Activated CD4-positive, alpha-beta T cell treated with anti-CD3 and anti-CD28 coated beads, Interleukin-2, amount 10 ng/mL, durations not matched to agents 7 days and 5 days (primary cell): ENCODE data around the gene LASP1. TPM values are rescaled to one million over a fixed set of nuclear protein-coding genes. Genes with fewer than 3 reads are reported as not detected.
"Not testable (repeated sequence)": the region's sequence is repeated elsewhere in the genome, so short reads cannot be mapped to it uniquely, and the experiment has no call there.

Experiments
- CTCF ChIA-PET: fragments of 350-600 bp; sonication (Branson Sonifier 250); formaldehyde crosslinking; loops from one replicate; lab custom pipeline; 2021; ENCODE audit warnings: antibody characterized with exemption; lab: Charles Lee
- POLR2A ChIA-PET: fragments of 350-600 bp; sonication (Branson Sonifier 250); formaldehyde crosslinking; loops from one replicate; lab custom pipeline; 2021; ENCODE audit warnings: antibody characterized with exemption; lab: Charles Lee
- DNase-seq: peaks from one replicate; pipeline ENCODE4 v3.0.0-alpha.2; 2020
- H3K27ac Mint-ChIP-seq: one replicate; pipeline ENCODE4 v1.8.0; 2021; ENCODE audit warnings: mild to moderate bottlenecking, moderate library complexity, mixed read lengths
- H3K27me3 Mint-ChIP-seq: one replicate; pipeline ENCODE4 v1.8.0; 2021; ENCODE audit warnings: mixed read lengths
- H3K36me3 Mint-ChIP-seq: one replicate; pipeline ENCODE4 v1.8.0; 2021; ENCODE audit warnings: low read depth, mixed read lengths
- H3K4me1 Mint-ChIP-seq: one replicate; pipeline ENCODE4 v1.8.0; 2021; ENCODE audit warnings: mixed read lengths
- H3K4me3 Mint-ChIP-seq: one replicate; pipeline ENCODE4 v1.8.0; 2021; ENCODE audit warnings: mild to moderate bottlenecking, moderate library complexity, mixed read lengths
- H3K9me3 Mint-ChIP-seq: one replicate; pipeline ENCODE4 v1.8.0; 2021; ENCODE audit warnings: mixed read lengths
- total RNA-seq, 2 experiments: library from RNA; stranded (reverse); gene quantifications; one replicate each; pipeline ENCODE4 v1.2.3, GENCODE V29; 2021

LASP1 gene
- total RNA-seq, 2 experiments from 2014 or later: 189 to 200 TPM

DNA sequence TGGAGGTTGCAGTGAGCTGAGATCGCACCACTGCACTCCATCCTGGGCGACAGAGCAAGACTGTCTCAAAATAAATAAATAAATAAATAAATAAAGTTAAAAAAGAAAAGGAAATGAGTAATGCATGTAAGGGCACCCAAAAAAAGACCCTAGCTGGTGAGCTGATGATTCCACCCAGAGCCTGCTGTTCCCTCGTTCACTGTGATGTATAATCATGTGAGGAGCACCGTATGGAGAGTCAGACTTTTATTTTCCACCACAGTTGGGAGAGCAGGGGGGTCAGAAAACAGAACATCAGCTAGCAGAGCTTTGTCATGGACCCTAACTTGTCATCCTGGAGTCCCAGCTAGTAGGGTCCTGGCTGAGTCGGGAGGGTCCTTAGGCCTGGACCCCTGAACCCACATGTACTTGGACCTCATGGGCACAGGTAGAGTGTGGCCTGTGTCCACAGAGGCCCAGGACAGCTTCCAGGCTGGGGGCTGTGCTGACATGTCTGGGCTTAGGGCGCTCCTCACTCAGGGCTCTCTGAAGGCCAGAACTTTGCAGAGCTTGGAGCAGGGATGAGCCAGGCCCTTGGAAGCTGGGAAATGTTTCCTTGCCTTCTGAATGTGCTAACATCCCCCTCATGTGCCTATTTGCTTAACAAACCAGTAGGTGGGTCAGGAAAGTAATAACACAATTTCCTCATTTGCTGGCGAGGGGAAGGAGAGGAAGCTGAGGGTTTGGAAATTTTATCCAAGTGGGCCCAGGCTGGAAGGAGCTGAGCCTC, 36.8 kb downstream of the LASP1 start:
- no peak overlapping the region for H3K4me3 Mint-ChIP-seq
- H3K4me1 Mint-ChIP-seq: peaks cover 12% of the 10 kb centered on the region
- H3K27me3 Mint-ChIP-seq: no peaks in the 10 kb centered on the region
- ChIA-PET POLR2A (no interaction called here), CTCF (interaction anchor here (1.1 to 1.5 kb wide), 3 partner anchors 16 to 19 kb away, joined by 3 read pairs; partner anchors contain the start of gene LASP1NB)
- peaks cover 29% of the 10 kb centered on the region for H3K36me3 Mint-ChIP-seq
- H3K9me3 Mint-ChIP-seq: no peaks in the 10 kb centered on the region
- peak overlapping the region; percentile 3 for H3K27ac Mint-ChIP-seq
- DNase-seq: no peak

- H3K9me3 Mint-ChIP-seq: no peaks in the 10 kb centered on the region
- H3K36me3 Mint-ChIP-seq: peaks cover 23% of the 10 kb centered on the region
- no peak overlapping the region for H3K4me3 Mint-ChIP-seq
- H3K27me3 Mint-ChIP-seq: no peaks in the 10 kb centered on the region
- H3K27ac Mint-ChIP-seq: no peak overlapping the region
- H3K4me1 Mint-ChIP-seq: peaks cover 7% of the 10 kb centered on the region
- ChIA-PET CTCF (interaction anchor here (1.5 kb wide), 1 partner anchor 16 kb away, joined by 3 read pairs; no protein-coding TSS in a partner anchor), POLR2A (no interaction called here)
- DNase-seq: no peak
Measured at GRCh38 chr17:38907930-38908675, 38.2 kb downstream of the LASP1 start.

DNA sequence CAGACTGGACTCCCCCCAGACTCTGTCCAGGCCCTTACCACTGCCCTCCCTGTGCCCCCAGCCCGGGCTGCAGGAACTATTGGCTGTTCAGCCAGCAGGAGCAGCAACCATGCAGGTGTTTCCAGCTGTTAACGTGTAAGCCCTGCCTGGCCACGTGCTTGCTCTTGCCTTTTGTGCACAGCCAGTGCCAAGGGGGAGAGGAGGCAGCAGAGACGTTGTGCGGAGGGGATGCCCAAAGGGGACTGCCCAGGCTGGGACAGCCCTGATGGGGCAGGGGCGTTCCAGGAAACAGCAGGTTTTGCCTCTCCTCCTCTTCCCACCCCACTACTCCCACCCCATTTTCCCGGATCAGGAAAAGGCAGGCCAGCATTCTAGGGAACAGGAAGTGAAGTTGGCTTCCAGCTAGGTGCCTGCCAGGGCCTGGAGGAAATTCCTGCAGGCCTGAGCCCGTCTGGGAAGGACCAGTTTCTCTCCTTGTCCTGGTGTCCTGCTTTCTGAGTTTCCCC, 38.9 kb downstream of the LASP1 start:
- ChIA-PET CTCF (no interaction called here), POLR2A (no interaction called here)
- Mint-ChIP-seq H3K4me1 (peaks cover 7% of the 10 kb centered on the region), H3K9me3 (no peaks in the 10 kb centered on the region), H3K27ac (no peak overlapping the region), H3K36me3 (peaks cover 18% of the 10 kb centered on the region), H3K4me3 (no peak overlapping the region), H3K27me3 (no peaks in the 10 kb centered on the region)
- no peak for DNase-seq

- H3K27ac Mint-ChIP-seq: no peak overlapping the region
- no peak overlapping the region for H3K4me3 Mint-ChIP-seq
- no peak for DNase-seq
Measured at GRCh38 chr17:38910325-38910724, 40.5 kb downstream of the LASP1 start.

DNA sequence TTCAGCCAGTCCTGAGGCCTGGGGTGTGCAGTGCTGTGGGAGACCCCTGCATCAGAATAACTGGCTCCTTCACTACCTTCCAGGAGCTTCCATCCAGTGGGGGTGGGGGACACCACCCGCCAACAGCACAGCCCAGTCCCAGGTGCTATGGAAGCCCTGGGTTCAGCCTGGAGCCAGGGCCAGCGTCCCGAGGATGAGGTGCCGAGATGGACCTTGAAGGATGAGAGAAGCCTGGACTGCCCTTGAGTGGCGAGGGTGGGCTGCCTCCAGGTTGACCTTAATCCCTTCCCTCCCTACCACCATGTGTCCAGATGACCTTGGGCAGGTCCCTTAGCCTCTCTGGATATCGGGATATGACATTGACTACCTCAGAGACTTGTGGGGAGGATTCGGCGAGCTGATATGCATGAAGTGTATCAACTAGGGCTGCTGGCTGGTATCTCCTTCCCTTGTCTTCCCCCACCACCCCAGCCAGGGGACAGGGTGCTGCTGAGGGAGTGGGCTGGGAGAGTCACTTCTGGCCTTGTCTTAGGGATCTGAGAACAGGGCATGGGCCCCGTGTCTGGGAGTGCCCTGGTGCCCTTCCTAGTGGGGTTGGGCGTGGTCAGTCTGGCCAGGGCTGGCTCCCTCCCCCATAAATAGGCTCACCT, 41.3 kb downstream of the LASP1 start:
- Mint-ChIP-seq H3K4me1 (peaks cover 15% of the 10 kb centered on the region), H3K27me3 (no peaks in the 10 kb centered on the region), H3K4me3 (no peak overlapping the region), H3K27ac (no peak overlapping the region), H3K9me3 (no peaks in the 10 kb centered on the region), H3K36me3 (peaks cover 15% of the 10 kb centered on the region)
- POLR2A ChIA-PET: no interaction called here
- CTCF ChIA-PET: interaction anchor here (0.5 to 1.0 kb wide), 2 partner anchors 13 to 588 kb away, joined by 3 to 4 read pairs; no protein-coding TSS in a partner anchor
- no peak for DNase-seq

More at GRCh38 chr17:38910325-38910724, 40.5 kb downstream of the LASP1 start:
- Mint-ChIP-seq H3K27me3 (no peaks in the 10 kb centered on the region), H3K4me1 (peaks cover 15% of the 10 kb centered on the region), H3K36me3 (peaks cover 13% of the 10 kb centered on the region), H3K9me3 (no peaks in the 10 kb centered on the region)
- ChIA-PET CTCF (interaction anchor here (0.7 to 1.0 kb wide), 2 partner anchors 13 to 14 kb away, joined by 3 read pairs; no protein-coding TSS in a partner anchor), POLR2A (no interaction called here)

DNA sequence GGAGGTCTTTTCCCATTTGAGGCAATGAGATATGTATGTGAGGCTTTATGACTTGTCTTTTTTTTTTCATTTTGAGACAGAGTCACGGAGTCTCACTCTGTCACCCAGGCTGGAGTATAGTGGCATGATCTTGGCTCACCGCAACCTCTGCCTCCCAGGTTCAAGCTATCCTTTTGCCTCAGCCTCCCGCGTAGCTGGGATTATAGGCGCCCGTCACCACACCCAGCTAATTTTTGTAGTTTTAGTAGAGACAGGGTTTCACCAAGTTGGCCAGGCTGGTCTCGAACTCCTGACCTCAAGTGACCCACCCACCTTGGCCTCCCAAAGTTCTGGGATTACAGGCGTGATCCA, 41.8 kb downstream of the LASP1 start:
- POLR2A ChIA-PET: not testable (repeated sequence)

DNA sequence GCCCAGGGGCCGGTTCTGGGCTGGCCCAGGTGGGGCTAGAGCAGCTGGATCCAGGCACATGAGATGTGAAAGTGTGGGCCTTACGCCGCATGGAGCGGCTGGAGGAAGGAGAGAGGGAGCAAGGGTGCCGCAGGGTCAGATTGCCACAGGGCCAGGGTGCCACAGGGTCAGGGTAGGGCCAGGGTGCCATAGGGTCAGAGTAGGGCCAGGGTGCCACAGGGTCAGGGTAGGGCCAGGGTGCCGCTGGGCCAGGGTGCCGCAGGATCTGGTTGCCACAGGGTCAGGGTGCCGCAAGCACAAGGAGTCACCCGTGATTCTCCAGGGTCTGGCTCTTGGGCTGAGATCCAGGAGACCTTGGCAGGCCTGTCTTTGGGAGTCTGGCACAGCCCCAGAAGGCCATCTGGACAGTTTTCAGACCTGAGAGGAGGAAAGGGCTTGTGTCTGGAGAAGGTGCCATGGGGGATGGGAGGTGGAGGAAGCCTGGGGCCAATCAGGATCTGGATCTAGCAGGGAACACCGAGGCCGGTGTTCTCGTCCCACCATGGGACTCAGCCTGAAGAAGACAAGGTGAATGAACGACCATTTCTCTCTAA, 42.5 kb downstream of the LASP1 start:
- Mint-ChIP-seq H3K27ac (no peak overlapping the region), H3K4me1 (peaks cover 15% of the 10 kb centered on the region), H3K9me3 (no peaks in the 10 kb centered on the region), H3K36me3 (peaks cover 21% of the 10 kb centered on the region), H3K4me3 (no peak overlapping the region), H3K27me3 (no peaks in the 10 kb centered on the region)
- POLR2A ChIA-PET: no interaction called here
- CTCF ChIA-PET: no interaction called here
- no peak for DNase-seq

More for the DNA sequence above, 41.8 kb downstream of the LASP1 start:
- Mint-ChIP-seq H3K4me1 (peaks cover 15% of the 10 kb centered on the region), H3K36me3 (peaks cover 15% of the 10 kb centered on the region)
- H3K27me3 Mint-ChIP-seq, DNase-seq, H3K27ac Mint-ChIP-seq, H3K9me3 Mint-ChIP-seq, H3K4me3 Mint-ChIP-seq: not testable (repeated sequence)
- CTCF ChIA-PET: interaction anchor here (0.5 kb wide), 1 partner anchor 587 kb away, joined by 4 read pairs; no protein-coding TSS in a partner anchor

- H3K4me3 Mint-ChIP-seq: no peak overlapping the region
Measured at GRCh38 chr17:38914741-38915638, 45.1 kb downstream of the LASP1 start.

DNA sequence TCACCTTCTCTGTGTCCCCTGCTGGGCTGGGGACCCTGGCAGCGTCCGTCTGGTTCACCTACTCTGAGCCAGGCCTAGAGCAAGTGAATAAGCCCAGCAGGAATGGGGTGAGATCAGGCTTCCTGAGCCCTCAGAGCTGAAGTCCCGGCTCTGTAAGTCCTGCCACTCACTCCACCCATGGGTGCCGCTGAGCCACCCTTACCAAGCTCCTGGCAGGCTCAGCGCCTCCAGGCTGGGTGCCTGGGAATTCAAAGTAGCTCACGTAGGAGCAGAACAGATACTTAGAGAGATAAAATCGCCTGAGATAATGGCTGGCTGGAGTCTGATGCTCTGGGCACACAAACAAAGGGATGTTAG, 45.8 kb downstream of the LASP1 start:
- no peak overlapping the region for H3K4me3 Mint-ChIP-seq
- H3K36me3 Mint-ChIP-seq: peaks cover 46% of the 10 kb centered on the region
- H3K9me3 Mint-ChIP-seq: no peaks in the 10 kb centered on the region
- POLR2A ChIA-PET: no interaction called here
- no peak for DNase-seq
- CTCF ChIA-PET: interaction anchor here (1.3 kb wide), 1 partner anchor 17 kb away, joined by 5 read pairs; no protein-coding TSS in a partner anchor
- H3K27ac Mint-ChIP-seq: peak overlapping the region; percentile 46
- H3K4me1 Mint-ChIP-seq: peaks cover 19% of the 10 kb centered on the region
- no peaks in the 10 kb centered on the region for H3K27me3 Mint-ChIP-seq

More at GRCh38 chr17:38914741-38915638, 45.1 kb downstream of the LASP1 start:
- H3K27ac Mint-ChIP-seq: peak overlapping the region; percentile 46
- no peak for DNase-seq
- ChIA-PET CTCF (interaction anchor here (0.6 to 1.3 kb wide), 2 partner anchors 17 to 327 kb away, joined by 4 to 5 read pairs; no protein-coding TSS in a partner anchor), POLR2A (no interaction called here)
- H3K9me3 Mint-ChIP-seq: no peaks in the 10 kb centered on the region
- peaks cover 16% of the 10 kb centered on the region for H3K4me1 Mint-ChIP-seq
- H3K27me3 Mint-ChIP-seq: no peaks in the 10 kb centered on the region
- H3K36me3 Mint-ChIP-seq: peaks cover 42% of the 10 kb centered on the region

DNA sequence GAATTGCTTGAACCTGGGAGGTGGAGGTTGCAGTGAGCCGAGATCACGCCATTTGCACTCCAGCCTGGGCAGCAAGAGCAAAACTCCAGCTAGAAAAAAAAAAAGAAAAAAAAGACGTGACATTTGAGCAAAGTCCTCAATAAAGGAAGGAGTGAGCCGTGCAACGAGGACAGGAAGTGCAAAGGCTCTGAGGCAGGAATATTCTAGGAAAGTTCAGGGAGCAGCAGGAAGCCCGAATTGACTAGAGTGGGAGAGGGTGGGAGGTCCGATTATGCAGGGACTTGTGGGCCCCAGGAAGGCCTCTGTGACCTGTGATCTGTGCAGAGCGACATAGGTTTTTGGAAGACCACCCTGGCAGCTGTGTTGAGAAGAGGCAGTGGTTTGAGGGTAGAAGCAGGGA, 46.9 kb downstream of the LASP1 start:
- H3K9me3 Mint-ChIP-seq: no peaks in the 10 kb centered on the region
- ChIA-PET POLR2A (no interaction called here), CTCF (interaction anchor here (0.5 to 1.3 kb wide), 5 partner anchors 19 to 457 kb away, joined by 3 to 5 read pairs (median 4); no protein-coding TSS in a partner anchor)
- no peak for DNase-seq
- H3K36me3 Mint-ChIP-seq: peaks cover 49% of the 10 kb centered on the region
- no peaks in the 10 kb centered on the region for H3K27me3 Mint-ChIP-seq
- peak overlapping the region; percentile 58 for H3K27ac Mint-ChIP-seq
- H3K4me3 Mint-ChIP-seq: no peak overlapping the region
- peaks cover 19% of the 10 kb centered on the region for H3K4me1 Mint-ChIP-seq

GRCh38 chr17:38917259-38917658, 47.4 kb downstream of the LASP1 start:
- ChIA-PET POLR2A (interaction anchor here (0.5 kb wide), 1 partner anchor 31 kb away, joined by 5 read pairs; no protein-coding TSS in a partner anchor), CTCF (interaction anchor here (0.7 to 1.1 kb wide), 2 partner anchors 26 to 458 kb away, joined by 3 to 5 read pairs; no protein-coding TSS in a partner anchor)
- H3K9me3 Mint-ChIP-seq: no peaks in the 10 kb centered on the region
- no peak for DNase-seq
- H3K4me3 Mint-ChIP-seq: no peak overlapping the region
- peak overlapping the region; percentile 58 for H3K27ac Mint-ChIP-seq
- H3K27me3 Mint-ChIP-seq: no peaks in the 10 kb centered on the region
- peaks cover 49% of the 10 kb centered on the region for H3K36me3 Mint-ChIP-seq
- peaks cover 19% of the 10 kb centered on the region for H3K4me1 Mint-ChIP-seq
